ENCODE measurements around the gene ZSCAN22.

The ZSCAN22 gene

DNA sequence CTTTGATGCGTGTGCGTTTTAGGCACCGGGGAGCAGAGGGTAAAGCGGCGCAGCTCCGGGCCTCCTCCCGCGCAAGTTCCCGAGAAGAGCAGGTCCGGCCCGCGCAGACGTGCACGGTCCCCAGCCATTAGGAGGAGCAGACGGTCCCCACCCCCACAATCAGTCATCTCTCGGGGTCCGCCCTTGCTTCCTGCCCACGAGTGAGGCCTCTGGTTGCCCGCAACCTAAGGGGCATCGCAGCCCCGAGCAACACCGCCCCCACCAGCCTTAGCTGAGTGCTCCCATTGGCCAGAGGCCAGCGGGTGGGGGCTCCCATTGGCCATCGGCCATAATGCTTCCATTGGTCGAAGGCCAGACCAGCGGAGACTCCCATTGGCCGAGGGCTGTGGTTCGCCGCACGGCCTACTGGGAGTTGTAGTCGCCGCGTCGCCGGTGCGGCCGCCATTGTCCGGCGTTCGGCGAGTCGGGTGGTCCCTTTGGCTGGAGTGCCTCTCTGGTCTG is 48.2 kb upstream of the ZSCAN22 start, which contains the start of gene ZNF8:
TSS of gene ZNF8 (plus strand) at position 415 of the 501 bp plus-strand sequence. CDS start 127 bp downstream, outside the sequence.
- Histone ChIP-seq H3K4me1 (ENCODE audit: insufficient read depth, low read length, poor library complexity, severe bottlenecking) (peaks cover 30% of the 10 kb centered on the region), H3K4me3 (ENCODE audit: low read length, poor library complexity, severe bottlenecking) (peak within 1 kb of the TSS; percentile 82), H4K20me1 (ENCODE audit: insufficient read depth, low read length, poor library complexity, severe bottlenecking) (peaks cover 32% of the 10 kb centered on the region), H3K27me3 (ENCODE audit: insufficient read depth, low read length, poor library complexity, severe bottlenecking) (no peaks in the 10 kb centered on the region), H2AFZ (ENCODE audit: low read length) (peak within 1 kb of the TSS; percentile 95), H3K9me3 (ENCODE audit: insufficient read depth, low read depth, low read length) (no peaks in the 10 kb centered on the region), H3F3A (ENCODE audit: low read depth) (no peaks in the 10 kb centered on the region), H3K4me2 (ENCODE audit: low read depth, low read length, poor library complexity, severe bottlenecking) (peak within 1 kb of the TSS; percentile 92), H3K79me2 (ENCODE audit: insufficient read depth, low read length) (peaks cover 57% of the 10 kb centered on the region), H3K9ac (ENCODE audit: low read depth, low read length, poor library complexity, severe bottlenecking) (peak within 1 kb of the TSS; percentile 88), H3K9me2 (replicated peaks; ENCODE audit: low read depth, low read length) (no peaks in the 10 kb centered on the region), H3K36me3 (ENCODE audit: insufficient read depth, low read length) (no peaks in the 10 kb centered on the region)
- TF ChIP-seq EZH2phosphoT487 (IDR thresholded peaks at IDR 0.05; ENCODE audit: borderline replicate concordance): no peak
- TF ChIP-seq, protein P1, sequence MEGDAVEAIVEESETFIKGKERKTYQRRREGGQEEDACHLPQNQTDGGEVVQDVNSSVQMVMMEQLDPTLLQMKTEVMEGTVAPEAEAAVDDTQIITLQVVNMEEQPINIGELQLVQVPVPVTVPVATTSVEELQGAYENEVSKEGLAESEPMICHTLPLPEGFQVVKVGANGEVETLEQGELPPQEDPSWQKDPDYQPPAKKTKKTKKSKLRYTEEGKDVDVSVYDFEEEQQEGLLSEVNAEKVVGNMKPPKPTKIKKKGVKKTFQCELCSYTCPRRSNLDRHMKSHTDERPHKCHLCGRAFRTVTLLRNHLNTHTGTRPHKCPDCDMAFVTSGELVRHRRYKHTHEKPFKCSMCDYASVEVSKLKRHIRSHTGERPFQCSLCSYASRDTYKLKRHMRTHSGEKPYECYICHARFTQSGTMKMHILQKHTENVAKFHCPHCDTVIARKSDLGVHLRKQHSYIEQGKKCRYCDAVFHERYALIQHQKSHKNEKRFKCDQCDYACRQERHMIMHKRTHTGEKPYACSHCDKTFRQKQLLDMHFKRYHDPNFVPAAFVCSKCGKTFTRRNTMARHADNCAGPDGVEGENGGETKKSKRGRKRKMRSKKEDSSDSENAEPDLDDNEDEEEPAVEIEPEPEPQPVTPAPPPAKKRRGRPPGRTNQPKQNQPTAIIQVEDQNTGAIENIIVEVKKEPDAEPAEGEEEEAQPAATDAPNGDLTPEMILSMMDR (conservative IDR thresholded peaks at IDR 0.05; ENCODE audit: low read length): no peak

GRCh38 chr19:58279042-58279924 is 47.5 kb upstream of the ZSCAN22 start:
- Histone ChIP-seq H3K9me2 (replicated peaks; ENCODE audit: low read depth, low read length) (no peaks in the 10 kb centered on the region), H3K4me3 (ENCODE audit: low read length, poor library complexity, severe bottlenecking) (peak overlapping the region; percentile 82), H3K4me2 (ENCODE audit: low read depth, low read length, poor library complexity, severe bottlenecking) (peak overlapping the region; percentile 92), H3K79me2 (ENCODE audit: insufficient read depth, low read length) (peaks cover 64% of the 10 kb centered on the region), H2AFZ (ENCODE audit: low read length) (peak overlapping the region; percentile 95), H3F3A (ENCODE audit: low read depth) (no peaks in the 10 kb centered on the region), H3K36me3 (ENCODE audit: insufficient read depth, low read length) (no peaks in the 10 kb centered on the region), H3K9me3 (ENCODE audit: insufficient read depth, low read depth, low read length) (no peaks in the 10 kb centered on the region), H4K20me1 (ENCODE audit: insufficient read depth, low read length, poor library complexity, severe bottlenecking) (peaks cover 34% of the 10 kb centered on the region), H3K4me1 (ENCODE audit: insufficient read depth, low read length, poor library complexity, severe bottlenecking) (peaks cover 30% of the 10 kb centered on the region), H3K27me3 (ENCODE audit: insufficient read depth, low read length, poor library complexity, severe bottlenecking) (no peaks in the 10 kb centered on the region), H3K9ac (ENCODE audit: low read depth, low read length, poor library complexity, severe bottlenecking) (peak overlapping the region; percentile 88)
- TF ChIP-seq EZH2phosphoT487 (IDR thresholded peaks at IDR 0.05; ENCODE audit: borderline replicate concordance): no peak
- TF ChIP-seq, protein P1 (conservative IDR thresholded peaks at IDR 0.05; ENCODE audit: low read length): no peak

DNA sequence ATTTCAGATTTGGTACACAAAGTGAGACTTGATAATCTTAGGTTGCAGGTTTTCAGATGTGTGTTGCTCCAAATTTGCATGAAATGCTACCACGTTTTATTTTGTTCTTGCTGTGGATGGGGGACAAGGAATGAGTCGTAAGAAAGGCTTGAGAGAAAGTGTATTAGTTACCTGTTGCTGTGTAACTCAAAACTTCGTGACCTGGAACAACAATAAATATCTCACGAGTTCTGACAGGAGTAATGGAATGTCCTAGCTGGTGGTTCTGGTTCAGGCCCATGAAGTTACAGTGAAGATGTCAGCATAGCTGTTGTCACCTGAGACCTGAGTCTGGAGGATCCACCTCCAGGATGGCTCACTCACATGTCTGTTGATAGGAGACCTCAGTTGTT is 46.9 kb upstream of the ZSCAN22 start:
- peaks cover 70% of the 10 kb centered on the region for H3K79me2 ChIP-seq (ENCODE audit: insufficient read depth, low read length)
- H3K9me2 ChIP-seq (replicated peaks; ENCODE audit: low read depth, low read length): no peaks in the 10 kb centered on the region
- TF ChIP-seq, protein P1 (conservative IDR thresholded peaks at IDR 0.05; ENCODE audit: low read length): no peak
- TF ChIP-seq EZH2phosphoT487 (IDR thresholded peaks at IDR 0.05; ENCODE audit: borderline replicate concordance): no peak
- peak overlapping the region; percentile 82 for H3K4me3 ChIP-seq (ENCODE audit: low read length, poor library complexity, severe bottlenecking)
- H3K9me3 ChIP-seq (ENCODE audit: insufficient read depth, low read depth, low read length): no peaks in the 10 kb centered on the region
- H3K4me2 ChIP-seq (ENCODE audit: low read depth, low read length, poor library complexity, severe bottlenecking): peak overlapping the region; percentile 92
- no peaks in the 10 kb centered on the region for H3K36me3 ChIP-seq (ENCODE audit: insufficient read depth, low read length)
- no peak overlapping the region for H2AFZ ChIP-seq (ENCODE audit: low read length)
- H3K4me1 ChIP-seq (ENCODE audit: insufficient read depth, low read length, poor library complexity, severe bottlenecking): peaks cover 30% of the 10 kb centered on the region
- H4K20me1 ChIP-seq (ENCODE audit: insufficient read depth, low read length, poor library complexity, severe bottlenecking): peaks cover 34% of the 10 kb centered on the region
- H3K9ac ChIP-seq (ENCODE audit: low read depth, low read length, poor library complexity, severe bottlenecking): peak overlapping the region; percentile 88
- no peaks in the 10 kb centered on the region for H3F3A ChIP-seq (ENCODE audit: low read depth)
- H3K27me3 ChIP-seq (ENCODE audit: insufficient read depth, low read length, poor library complexity, severe bottlenecking): no peaks in the 10 kb centered on the region

Measured in Loucy (cell line).